ENCODE results near the gene GPC6. TPM values are rescaled to one million over a fixed set of nuclear protein-coding genes. Genes with fewer than 3 reads are reported as not detected.

GPC6 gene
- total and polyA plus RNA-seq, 5 donors from 2014 or later: not detected

DNA sequence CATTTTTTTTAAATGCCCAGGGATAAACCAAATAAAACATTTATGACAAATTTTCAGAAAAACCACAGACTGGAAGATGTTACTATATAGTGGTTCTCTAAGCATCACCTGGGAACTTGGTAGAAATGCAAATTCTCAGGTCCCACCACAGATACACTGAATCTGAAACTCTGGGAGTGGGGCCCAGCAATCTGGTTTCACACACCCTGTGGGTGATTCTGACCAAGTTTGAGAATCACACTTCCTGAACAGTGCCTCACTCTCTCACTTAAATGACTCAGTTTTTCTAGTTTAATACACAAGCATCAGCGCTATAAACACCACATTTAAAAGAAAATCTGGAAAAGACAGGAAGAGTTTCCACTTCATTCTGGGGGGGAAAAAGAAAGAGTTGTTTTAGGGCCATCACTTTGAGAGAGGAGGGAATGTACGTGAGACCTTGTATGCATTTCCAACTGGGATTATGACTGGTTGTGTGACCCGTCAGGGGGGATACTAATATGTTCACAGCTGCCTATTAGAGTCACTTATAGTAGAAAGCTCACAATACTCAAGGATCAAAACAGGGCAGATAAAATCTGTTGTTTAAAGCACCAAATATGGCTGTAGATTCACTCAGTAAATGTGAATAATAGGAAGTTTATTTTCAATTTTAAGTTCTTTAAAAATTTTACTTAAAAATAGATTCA is 567.7 kb downstream of the GPC6 start:
- ATAC-seq (ENCODE audit: low read depth in 2 of 2) (no peak), DNase-seq (peak in 1 of 3 donors; percentile 3)
- no peaks in the 10 kb centered on the region for H3K4me1 Mint-ChIP-seq
- Histone ChIP-seq H3K27me3 (ENCODE audit: control insufficient read depth, insufficient read depth, low read length) (no peaks in the 10 kb centered on the region), H3K27ac (ENCODE audit: insufficient read depth, low read length, poor library complexity, severe bottlenecking) (no peak overlapping the region), H3K4me3 (ENCODE audit: low read depth, low read length) (no peak overlapping the region), H3K9me3 (ENCODE audit: control insufficient read depth in 2 of 2, low read length in 2 of 2) (no peaks in the 10 kb centered on the region), H3K36me3 (ENCODE audit: control insufficient read depth, insufficient read depth, low read length) (no peaks in the 10 kb centered on the region), H3K4me1 (ENCODE audit: control insufficient read depth, insufficient read depth, low read length, poor library complexity, severe bottlenecking) (no peaks in the 10 kb centered on the region)
- H3K27ac Mint-ChIP-seq: no peak overlapping the region
- no peaks in the 10 kb centered on the region for H3K9me3 Mint-ChIP-seq
- H3K4me3 Mint-ChIP-seq: no peak overlapping the region
- H3K36me3 Mint-ChIP-seq: no peaks in the 10 kb centered on the region
- peaks cover 4% of the 10 kb centered on the region for H3K27me3 Mint-ChIP-seq

- Histone ChIP-seq H3K4me3 (ENCODE audit: low read depth, low read length) (no peak overlapping the region), H3K9me3 (ENCODE audit: control insufficient read depth in 2 of 2, low read length in 2 of 2) (no peaks in the 10 kb centered on the region), H3K27ac (ENCODE audit: insufficient read depth, low read length, poor library complexity, severe bottlenecking) (no peak overlapping the region), H3K36me3 (ENCODE audit: control insufficient read depth, insufficient read depth, low read length) (no peaks in the 10 kb centered on the region), H3K4me1 (ENCODE audit: control insufficient read depth, insufficient read depth, low read length, poor library complexity, severe bottlenecking) (no peaks in the 10 kb centered on the region), H3K27me3 (ENCODE audit: control insufficient read depth, insufficient read depth, low read length) (no peaks in the 10 kb centered on the region)
- Mint-ChIP-seq H3K4me3 (no peak overlapping the region), H3K27ac (no peak overlapping the region), H3K4me1 (no peaks in the 10 kb centered on the region), H3K9me3 (no peaks in the 10 kb centered on the region), H3K27me3 (peaks cover 4% of the 10 kb centered on the region), H3K36me3 (no peaks in the 10 kb centered on the region)
- DNase-seq: no peak
- ATAC-seq (ENCODE audit: low read depth in 2 of 2): no peak
Measured at GRCh38 chr13:93797463-93797862, 570.9 kb downstream of the GPC6 start.

DNA sequence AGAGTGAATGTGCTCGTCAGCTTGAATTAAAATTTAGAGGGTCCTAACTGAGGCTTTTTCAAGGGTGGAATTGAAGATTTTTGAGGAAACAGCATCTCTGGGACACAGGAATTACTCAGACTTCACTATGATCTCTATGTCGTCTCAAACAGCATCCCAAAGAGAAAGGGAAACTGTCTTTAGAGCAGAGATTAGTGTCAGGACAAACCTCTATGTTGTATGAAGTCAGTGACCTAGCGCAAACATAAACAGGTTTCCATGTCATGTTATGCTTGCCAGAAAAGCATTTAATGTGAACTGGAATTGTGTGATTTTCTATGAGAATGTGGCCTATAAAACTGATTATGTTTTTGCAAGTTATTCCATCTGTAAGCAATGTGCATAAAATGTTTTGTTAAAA is 573.7 kb downstream of the GPC6 start:
- H3K27me3 Mint-ChIP-seq: peaks cover 4% of the 10 kb centered on the region
- no peaks in the 10 kb centered on the region for H3K36me3 ChIP-seq (ENCODE audit: control insufficient read depth, insufficient read depth, low read length)
- H3K4me1 ChIP-seq (ENCODE audit: control insufficient read depth, insufficient read depth, low read length, poor library complexity, severe bottlenecking): no peaks in the 10 kb centered on the region
- no peak overlapping the region for H3K27ac ChIP-seq (ENCODE audit: insufficient read depth, low read length, poor library complexity, severe bottlenecking)
- H3K36me3 Mint-ChIP-seq: no peaks in the 10 kb centered on the region
- DNase-seq (no peak), ATAC-seq (ENCODE audit: low read depth in 2 of 2) (no peak)
- H3K27ac Mint-ChIP-seq: no peak overlapping the region
- H3K4me3 ChIP-seq (ENCODE audit: low read depth, low read length): no peak overlapping the region
- H3K4me1 Mint-ChIP-seq: no peaks in the 10 kb centered on the region
- H3K27me3 ChIP-seq (ENCODE audit: control insufficient read depth, insufficient read depth, low read length): no peaks in the 10 kb centered on the region
- H3K4me3 Mint-ChIP-seq: no peak overlapping the region
- H3K9me3 Mint-ChIP-seq: peaks cover 0 to 3% (median 0%) of the 10 kb centered on the region in 7 donors
- H3K9me3 ChIP-seq (ENCODE audit: control insufficient read depth in 2 of 2, low read length in 2 of 2): no peaks in the 10 kb centered on the region

DNA sequence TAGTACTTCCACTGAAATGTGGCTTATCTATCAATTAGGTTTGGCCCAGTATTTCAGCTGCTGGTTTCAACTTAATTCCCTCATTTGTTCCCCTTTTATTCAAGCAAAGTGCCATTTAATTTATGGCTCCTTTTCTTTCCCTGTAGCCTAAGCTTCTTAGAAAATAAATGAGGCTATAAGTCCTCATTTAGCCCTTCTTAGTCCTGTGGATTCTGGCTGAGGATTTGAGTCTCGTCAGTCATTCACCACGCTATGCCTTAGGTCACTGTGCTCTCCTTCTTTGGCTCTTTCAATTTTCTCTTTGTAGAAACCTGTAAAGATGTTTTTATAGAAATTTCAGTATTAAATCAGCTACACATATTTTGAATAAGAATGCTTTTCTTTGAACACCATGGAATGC is 579.1 kb downstream of the GPC6 start:
- Histone ChIP-seq H3K27me3 (ENCODE audit: control insufficient read depth, insufficient read depth, low read length) (no peaks in the 10 kb centered on the region), H3K4me1 (ENCODE audit: control insufficient read depth, insufficient read depth, low read length, poor library complexity, severe bottlenecking) (no peaks in the 10 kb centered on the region), H3K36me3 (ENCODE audit: control insufficient read depth, insufficient read depth, low read length) (no peaks in the 10 kb centered on the region), H3K9me3 (ENCODE audit: control insufficient read depth in 2 of 2, low read length in 2 of 2) (no peaks in the 10 kb centered on the region), H3K4me3 (ENCODE audit: low read depth, low read length) (no peak overlapping the region), H3K27ac (ENCODE audit: insufficient read depth, low read length, poor library complexity, severe bottlenecking) (no peak overlapping the region)
- no peaks in the 10 kb centered on the region for H3K27me3 Mint-ChIP-seq
- no peak overlapping the region for H3K4me3 Mint-ChIP-seq
- peaks cover 0 to 6% (median 0%) of the 10 kb centered on the region in 7 donors for H3K9me3 Mint-ChIP-seq
- no peak for DNase-seq
- H3K4me1 Mint-ChIP-seq: no peaks in the 10 kb centered on the region
- no peaks in the 10 kb centered on the region for H3K36me3 Mint-ChIP-seq
- no peak overlapping the region for H3K27ac Mint-ChIP-seq
- ATAC-seq (ENCODE audit: low read depth in 2 of 2): no peak

GRCh38 chr13:93806861-93807260 is 580.3 kb downstream of the GPC6 start:
- H3K4me1 ChIP-seq (ENCODE audit: control insufficient read depth, insufficient read depth, low read length, poor library complexity, severe bottlenecking): no peaks in the 10 kb centered on the region
- no peak for DNase-seq
- no peak overlapping the region for H3K27ac Mint-ChIP-seq
- no peaks in the 10 kb centered on the region for H3K9me3 ChIP-seq (ENCODE audit: control insufficient read depth in 2 of 2, low read length in 2 of 2)
- H3K4me3 Mint-ChIP-seq: no peak overlapping the region
- no peaks in the 10 kb centered on the region for H3K4me1 Mint-ChIP-seq
- H3K9me3 Mint-ChIP-seq: peaks cover 0 to 6% (median 0%) of the 10 kb centered on the region in 7 donors
- H3K27me3 ChIP-seq (ENCODE audit: control insufficient read depth, insufficient read depth, low read length): no peaks in the 10 kb centered on the region
- H3K27me3 Mint-ChIP-seq: no peaks in the 10 kb centered on the region
- H3K36me3 ChIP-seq (ENCODE audit: control insufficient read depth, insufficient read depth, low read length): no peaks in the 10 kb centered on the region
- H3K4me3 ChIP-seq (ENCODE audit: low read depth, low read length): no peak overlapping the region
- H3K27ac ChIP-seq (ENCODE audit: insufficient read depth, low read length, poor library complexity, severe bottlenecking): no peak overlapping the region
- no peak for ATAC-seq (ENCODE audit: low read depth in 2 of 2)
- no peaks in the 10 kb centered on the region for H3K36me3 Mint-ChIP-seq

- Histone ChIP-seq H3K4me1 (ENCODE audit: control insufficient read depth, insufficient read depth, low read length, poor library complexity, severe bottlenecking) (no peaks in the 10 kb centered on the region), H3K36me3 (ENCODE audit: control insufficient read depth, insufficient read depth, low read length) (no peaks in the 10 kb centered on the region), H3K9me3 (ENCODE audit: control insufficient read depth in 2 of 2, low read length in 2 of 2) (no peaks in the 10 kb centered on the region), H3K27me3 (ENCODE audit: control insufficient read depth, insufficient read depth, low read length) (no peaks in the 10 kb centered on the region), H3K4me3 (ENCODE audit: low read depth, low read length) (no peak overlapping the region), H3K27ac (ENCODE audit: insufficient read depth, low read length, poor library complexity, severe bottlenecking) (no peak overlapping the region)
- Mint-ChIP-seq H3K27ac (no peak overlapping the region), H3K4me3 (no peak overlapping the region), H3K27me3 (no peaks in the 10 kb centered on the region), H3K4me1 (no peaks in the 10 kb centered on the region), H3K36me3 (no peaks in the 10 kb centered on the region), H3K9me3 (peaks cover 0 to 2% (median 0%) of the 10 kb centered on the region in 7 donors)
- ATAC-seq (ENCODE audit: low read depth in 2 of 2) (no peak), DNase-seq (no peak)
Measured at GRCh38 chr13:93810264-93810663, 583.7 kb downstream of the GPC6 start.

DNA sequence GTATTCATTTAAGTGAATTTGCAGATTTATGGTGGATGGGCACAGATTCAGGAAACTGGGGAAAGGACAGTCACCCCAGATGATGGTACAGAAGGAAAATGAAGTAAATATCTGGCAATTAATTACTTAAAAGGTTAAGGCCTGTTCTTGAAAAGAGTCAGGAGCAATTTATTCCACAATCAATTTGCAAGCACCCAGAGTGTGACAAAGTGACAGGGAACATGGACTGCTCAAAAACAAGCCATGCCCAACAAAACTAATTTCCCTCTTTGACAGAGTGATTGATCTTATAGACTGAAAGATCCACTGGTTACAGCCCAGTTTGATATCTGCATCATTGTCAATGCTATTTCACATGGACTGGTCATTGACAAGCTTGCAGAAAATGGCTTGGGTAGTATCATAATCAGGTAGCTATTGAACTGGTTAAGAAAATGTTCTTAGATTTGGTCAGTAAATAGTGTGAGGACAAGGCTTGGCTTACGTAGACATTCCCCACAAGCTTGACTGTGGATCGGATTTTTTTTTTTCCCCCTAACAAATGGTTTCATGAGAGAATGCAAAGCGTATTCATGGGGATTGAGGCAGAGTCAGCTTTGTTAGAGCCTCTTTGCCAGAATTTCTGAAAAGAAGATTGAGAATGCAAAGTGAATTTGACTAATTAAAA is 584.6 kb downstream of the GPC6 start:
- H3K9me3 Mint-ChIP-seq: no peaks in the 10 kb centered on the region
- Histone ChIP-seq H3K4me3 (ENCODE audit: low read depth, low read length) (no peak overlapping the region), H3K9me3 (ENCODE audit: control insufficient read depth in 2 of 2, low read length in 2 of 2) (no peaks in the 10 kb centered on the region), H3K36me3 (ENCODE audit: control insufficient read depth, insufficient read depth, low read length) (no peaks in the 10 kb centered on the region), H3K4me1 (ENCODE audit: control insufficient read depth, insufficient read depth, low read length, poor library complexity, severe bottlenecking) (no peaks in the 10 kb centered on the region), H3K27me3 (ENCODE audit: control insufficient read depth, insufficient read depth, low read length) (no peaks in the 10 kb centered on the region), H3K27ac (ENCODE audit: insufficient read depth, low read length, poor library complexity, severe bottlenecking) (no peak overlapping the region)
- H3K4me3 Mint-ChIP-seq: no peak overlapping the region
- H3K4me1 Mint-ChIP-seq: no peaks in the 10 kb centered on the region
- H3K36me3 Mint-ChIP-seq: no peaks in the 10 kb centered on the region
- DNase-seq (no peak), ATAC-seq (ENCODE audit: low read depth in 2 of 2) (no peak)
- no peaks in the 10 kb centered on the region for H3K27me3 Mint-ChIP-seq
- H3K27ac Mint-ChIP-seq: no peak overlapping the region

GRCh38 chr13:93811738-93812112 is 585.1 kb downstream of the GPC6 start:
- DNase-seq (no peak), ATAC-seq (ENCODE audit: low read depth in 2 of 2) (no peak)
- Histone ChIP-seq H3K9me3 (ENCODE audit: control insufficient read depth in 2 of 2, low read length in 2 of 2) (no peaks in the 10 kb centered on the region), H3K36me3 (ENCODE audit: control insufficient read depth, insufficient read depth, low read length) (no peaks in the 10 kb centered on the region), H3K27me3 (ENCODE audit: control insufficient read depth, insufficient read depth, low read length) (no peaks in the 10 kb centered on the region), H3K4me3 (ENCODE audit: low read depth, low read length) (no peak overlapping the region), H3K27ac (ENCODE audit: insufficient read depth, low read length, poor library complexity, severe bottlenecking) (no peak overlapping the region), H3K4me1 (ENCODE audit: control insufficient read depth, insufficient read depth, low read length, poor library complexity, severe bottlenecking) (no peaks in the 10 kb centered on the region)
- Mint-ChIP-seq H3K27ac (no peak overlapping the region), H3K27me3 (no peaks in the 10 kb centered on the region), H3K4me3 (no peak overlapping the region), H3K36me3 (no peaks in the 10 kb centered on the region), H3K9me3 (no peaks in the 10 kb centered on the region), H3K4me1 (no peaks in the 10 kb centered on the region)

All from CD4-positive, CD25-positive, alpha-beta regulatory T cell (primary cell).